GM12878 (cell line): ENCODE data around the gene RASA1. TPM values are rescaled to one million over a fixed set of nuclear protein-coding genes. Genes with fewer than 3 reads are reported as not detected.
A peak's percentile ranks its signal among the peaks of the same experiment; 100 is the strongest.

ENCODE experiments used
- ATAC-seq: fragments of 200-7000 bp; cut with Tn5 transposase; 3 replicates; pipeline ENCODE4 v1.9.1; 2020; ENCODE audit warnings: mild to moderate bottlenecking, moderate library complexity
- BruUV-seq: library from RNA; stranded (reverse); fragments of 400-500 nt; replicated peaks from 2 replicates; lab custom pipeline; 2021; lab: Mats Ljungman, UMichigan
- CTCF ChIA-PET: fragments of 300-600 bp; sonication (Branson Sonifier 250); formaldehyde crosslinking; extraction: SDS; loops from one replicate; lab custom pipeline; 2021; ENCODE audit warnings: inconsistent platforms; lab: Yijun Ruan, JAX
- POLR2A ChIA-PET: fragments of 350-600 bp; formaldehyde crosslinking; extraction: SDS; loops from one replicate; lab custom pipeline; 2021; ENCODE audit warnings: inconsistent platforms; lab: Charles Lee
- RAD21 ChIA-PET: fragments of 300-600 bp; sonication (Branson Sonifier 250); formaldehyde crosslinking; loops from one replicate; lab custom pipeline; 2023; ENCODE audit warnings: antibody characterized with exemption; ENCODE audit not compliant: unreplicated experiment; lab: Charles Lee
- SMC1A ChIA-PET: fragments of 300-600 bp; sonication (Branson Sonifier 250); formaldehyde crosslinking; loops from one replicate; lab custom pipeline; 2023; ENCODE audit not compliant: unreplicated experiment, uncharacterized antibody; lab: Charles Lee
- DNase-seq: peaks from one replicate; pipeline ENCODE4 v3.0.0-alpha.2; 2011; ENCODE audit warnings: low read depth, low spot score
- FAIRE-seq: peaks from 3 replicates; lab custom pipeline; 2011; peaks lifted over from hg19 to GRCh38; lab: Jason Lieb, UNC
- H2AFZ ChIP-seq: 2 replicates; pipeline ENCODE4 v1.6.0; 2011; ENCODE audit warnings: low read depth, low read length, control low read depth; ENCODE audit not compliant: control insufficient read depth
- H3K27ac ChIP-seq: 2 replicates; pipeline ENCODE4 v1.5.1; 2011; ENCODE audit warnings: control low read depth; ENCODE audit not compliant: control insufficient read depth, insufficient read depth
- H3K27me3 ChIP-seq, 2 experiments: replicated peaks in 1 of 2; 2 replicates each; pipeline versions ENCODE4 v1.6.0 to v1.6.1; 2011; ENCODE audit warnings: low read length in 1 of 2; ENCODE audit not compliant: control insufficient read depth in 2 of 2, insufficient read depth in 2 of 2
- H3K36me3 ChIP-seq, 2 experiments: 2 replicates each; pipeline ENCODE4 v1.5.1; 2011; ENCODE audit warnings: low read length in 1 of 2; ENCODE audit not compliant: control insufficient read depth in 2 of 2, insufficient read depth in 2 of 2
- H3K4me1 ChIP-seq: 2 replicates; pipeline ENCODE4 v1.6.1; 2011; ENCODE audit warnings: mild to moderate bottlenecking, low read length, moderate library complexity, mixed read lengths; ENCODE audit not compliant: control insufficient read depth, insufficient read depth
- H3K4me2 ChIP-seq: 2 replicates; pipeline ENCODE4 v1.6.0; 2011; ENCODE audit warnings: control low read depth; ENCODE audit not compliant: control insufficient read depth, insufficient read depth
- H3K4me3 ChIP-seq: fragments of 200-600 bp; sonication (generic); 2 replicates; pipeline ENCODE4 v1.5.1; 2016
- H3K79me2 ChIP-seq: 2 replicates; pipeline ENCODE4 v1.6.0; 2011; ENCODE audit warnings: low read length; ENCODE audit not compliant: control insufficient read depth, insufficient read depth
- H3K9ac ChIP-seq: 2 replicates; pipeline ENCODE4 v1.8.0; 2011; ENCODE audit warnings: low read length, control low read depth, mixed read lengths; ENCODE audit not compliant: control insufficient read depth, insufficient read depth
- H3K9me3 ChIP-seq: replicated peaks from 3 replicates; pipeline ENCODE4 v1.5.1; 2011; ENCODE audit warnings: mild to moderate bottlenecking, low read length; ENCODE audit not compliant: control insufficient read depth, insufficient read depth
- H4K20me1 ChIP-seq: 2 replicates; pipeline ENCODE4 v1.6.0; 2011; ENCODE audit not compliant: control insufficient read depth, insufficient read depth
- ASH2L ChIP-seq: fragments of 300-600, 200-600 bp; sonication (generic); IDR thresholded peaks from 2 replicates; pipeline ENCODE4 v1.6.1; 2017; ENCODE audit warnings: low read depth, mild to moderate bottlenecking, borderline replicate concordance
- CHD2 ChIP-seq: IDR thresholded peaks from 2 replicates; pipeline ENCODE4 v1.6.1; 2011; ENCODE audit warnings: low read depth, low read length, improper control_type of control experiment, borderline replicate concordance
- E2F8 ChIP-seq: fragments of 450-650 bp; IDR thresholded peaks from 2 replicates; pipeline ENCODE4 v1.6.1; 2018; ENCODE audit warnings: mild to moderate bottlenecking, low read depth, moderate library complexity; ENCODE audit not compliant: partially characterized antibody
- JUND ChIP-seq: IDR thresholded peaks from 2 replicates; pipeline ENCODE4 v1.6.1; 2012; ENCODE audit warnings: low read depth, mild to moderate bottlenecking, low read length, improper control_type of control experiment, moderate library complexity
- NBN ChIP-seq: fragments of 450-650 bp; IDR thresholded peaks from 2 replicates; pipeline ENCODE4 v1.6.1; 2016
- NR2C2 ChIP-seq: IDR thresholded peaks from 2 replicates; pipeline ENCODE4 v1.6.1; 2011; ENCODE audit warnings: borderline replicate concordance, low read depth; ENCODE audit not compliant: control insufficient read depth, insufficient read length
- RFX5 ChIP-seq: IDR thresholded peaks from 2 replicates; pipeline ENCODE4 v1.6.1; 2011; ENCODE audit warnings: low read depth, low read length, improper control_type of control experiment
- SIN3A ChIP-seq: IDR thresholded peaks from 2 replicates; pipeline ENCODE4 v1.6.1; 2012; ENCODE audit warnings: low read depth, low read length, improper control_type of control experiment
- SMAD1 ChIP-seq: fragments of 450-650 bp; IDR thresholded peaks from 2 replicates; pipeline ENCODE4 v1.6.1; 2018; ENCODE audit warnings: mild to moderate bottlenecking, low read depth; ENCODE audit not compliant: partially characterized antibody
- SMARCA5 ChIP-seq: fragments of 450-650 bp; IDR thresholded peaks from 2 replicates; pipeline ENCODE4 v1.6.1; 2017; ENCODE audit warnings: mild to moderate bottlenecking
- SMC3 ChIP-seq: IDR thresholded peaks from 2 replicates; pipeline ENCODE4 v1.6.1; 2011; ENCODE audit warnings: low read length, improper control_type of control experiment, borderline replicate concordance
- ZNF384 ChIP-seq: IDR thresholded peaks from 2 replicates; pipeline ENCODE4 v1.6.1; 2012; ENCODE audit warnings: low read depth, mild to moderate bottlenecking, low read length, improper control_type of control experiment, borderline replicate concordance
- WGBS: methylation state at CpG from one replicate; pipeline ENCODE4 v1.1.6; 2016; ENCODE audit warnings: low lambda C conversion rate; ENCODE audit not compliant: insufficient replicate concordance, insufficient coverage; ENCODE audit errors: missing lambda C conversion rate; 5-methylcytosine and 5-hydroxymethylcytosine counted together
- in situ Hi-C: fragments of 300-500 bp; cut with MboI; formaldehyde crosslinking; loops from 9 replicates; pipeline ENCODE4 v1.14.3; 2018; ENCODE audit warnings: mixed read lengths
- intact Hi-C: fragments of 100-400 bp; cut with micrococcal nuclease; formaldehyde crosslinking; loops from one replicate; pipeline ENCODE4 v1.14.2; 2022; ENCODE audit not compliant: unreplicated experiment
- polyA plus RNA-seq, 11 experiments: library from polyadenylated mRNA; depleted of rRNA in 4 of 11; unstranded in 6 of 11; stranded (reverse) in 5 of 11; fragments of >200 nt; fragmentation: Nextera tagmentation in 4 of 11; fragmentation: Illumina TruSeq in 1 of 11; extraction: Ambion mirVana in 4 of 11; extraction: Trizol in 1 of 11; gene quantifications; 1 replicate in 1 of 11; 2 replicates in 10 of 11; pipeline versions ENCODE4 v1.2.1 to v1.2.3, GENCODE V29; 2011 to 2016; ENCODE audit warnings: inconsistent platforms in 2 of 11, missing spikeins in 2 of 11, low read depth in 1 of 11
- total RNA-seq, 4 experiments: library from RNA; depleted of rRNA in 3 of 4; stranded (reverse); fragments of >200 nt in 3 of 4; fragmentation: Illumina TruSeq in 1 of 4; extraction: Trizol in 1 of 4; gene quantifications; 2 replicates each; pipeline versions ENCODE4 v1.2.1 to v1.2.3, GENCODE V29; 2013 to 2021

The RASA1 gene
- total and polyA plus RNA-seq, 10 of the 15 experiments (the other 5 are each of a cell fraction or from before 2014, with no cell fraction given), result 7.8 to 72.3 (median 21.8) TPM

- TF ChIP-seq E2F8, result no peak
Observed at GRCh38 chr5:87267574-87268125, at the start of gene RASA1 (continued).

- ChIA-PET CTCF (interaction anchor here (0.6 to 1.3 kb wide), 2 partner anchors 151 to 1836 kb away, joined by 3 to 4 read pairs; no protein-coding TSS in a partner anchor), RAD21 (interaction anchor here (0.8 to 7.2 kb wide), 5 partner anchors 39 to 159 kb away, joined by 3 to 81 read pairs (median 4); no protein-coding TSS in a partner anchor)
- WGBS, result 98% methylated on average over 2 of the region's 2 CpGs
- Histone ChIP-seq H3K4me1 (peaks cover 21% of the 10 kb centered on the region), H3K4me2 (no peak overlapping the region)
- TF ChIP-seq SIN3A, result no peak
- no peak for TF ChIP-seq SMC3
- no peak for TF ChIP-seq SMARCA5
- no peak for TF ChIP-seq RFX5
- TF ChIP-seq NBN, result no peak
- TF ChIP-seq CHD2, result no peak
- TF ChIP-seq NR2C2, result no peak
- TF ChIP-seq JUND, result no peak
- TF ChIP-seq ZNF384, result no peak
- TF ChIP-seq SMAD1, result no peak
- no peak for TF ChIP-seq ASH2L
- TF ChIP-seq, all 136 proteins: peak for 0
- ATAC-seq (no peak), DNase-seq (no peak), FAIRE-seq (no peak)
- peaks cover 14% of the 10 kb centered on the region; the same call in 2 of the 3 replicates for H3K9me3 ChIP-seq
- peak overlapping the region; percentile 49 for H3K27ac ChIP-seq
- no peaks in the 10 kb centered on the region for H4K20me1 ChIP-seq
- H2AFZ ChIP-seq, result peak overlapping the region; percentile 44
- H3K9ac ChIP-seq, result no peak overlapping the region
- no peaks in the 10 kb centered on the region for H3K36me3 ChIP-seq
- ChIA-PET SMC1A (interaction anchor here (0.8 to 6.4 kb wide), 8 partner anchors 34 to 159 kb away, joined by 3 to 41 read pairs (median 14); partner anchors contain the start of gene RASA1), POLR2A (no interaction called here)
- BruUV-seq, result no TSS peak
- in situ Hi-C loops (loop anchor here (5.0 kb wide), 1 partner anchor 112 kb away; no protein-coding TSS in a partner anchor), intact Hi-C loops (loop anchor here (2.0 kb wide), 1 partner anchor 149 kb away; no protein-coding TSS in a partner anchor)
- H3K79me2 ChIP-seq, result no peaks in the 10 kb centered on the region
- H3K4me3 ChIP-seq, result no peak overlapping the region
- H3K27me3 ChIP-seq, result no peaks in the 10 kb centered on the region
Observed at GRCh38 chr5:87229780-87230179, 37.9 kb upstream of the RASA1 start.
